GM19372 (cell line): ENCODE results near the gene EPB41L4A.

ENCODE experiments used
- ATAC-seq: cut with Tn5 transposase; IDR thresholded peaks from one replicate; pipeline ENCODE4 v1.9.1; 2021; ENCODE audit warnings: mild to moderate bottlenecking, low read depth, moderate library complexity; ENCODE audit not compliant: unreplicated experiment

The EPB41L4A gene

DNA sequence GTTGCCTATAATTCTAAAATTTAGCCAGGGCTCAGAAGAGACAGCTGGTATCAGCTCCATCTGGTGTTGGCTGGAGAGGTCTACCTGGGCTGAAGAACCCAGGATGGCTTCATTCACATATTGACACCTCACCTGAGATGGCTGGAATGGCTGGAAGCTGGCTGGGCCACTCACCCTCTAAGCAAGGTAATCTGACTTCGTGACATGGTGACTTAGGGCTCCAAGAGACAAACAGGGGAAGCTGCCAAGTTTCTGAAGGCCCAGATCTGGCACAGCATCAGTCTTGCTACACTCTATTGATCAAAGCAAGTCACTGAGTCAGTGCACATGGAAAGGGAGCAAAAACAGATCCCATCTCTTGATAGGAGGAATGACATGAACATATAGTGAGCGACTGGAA is 102.3 kb downstream of the EPB41L4A start:
- no peak for ATAC-seq

DNA sequence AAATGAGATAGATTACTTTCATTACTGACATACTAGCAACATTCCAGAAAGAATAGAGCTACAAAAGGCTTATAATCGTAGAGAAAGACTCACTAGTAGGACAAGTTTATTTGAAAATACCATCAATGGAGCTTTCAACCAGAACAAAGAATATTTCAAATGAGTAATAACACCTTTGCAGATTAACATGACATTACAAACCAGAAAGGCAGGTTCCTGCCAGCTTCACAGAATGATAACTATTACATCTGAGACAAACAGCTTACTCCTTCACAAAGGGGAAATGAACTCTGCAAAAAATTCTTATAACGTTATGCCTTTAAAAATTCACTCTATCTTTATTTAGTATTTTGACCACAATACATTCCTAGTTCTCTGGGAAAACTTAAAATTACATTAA is 103.1 kb downstream of the EPB41L4A start:
- no peak for ATAC-seq

DNA sequence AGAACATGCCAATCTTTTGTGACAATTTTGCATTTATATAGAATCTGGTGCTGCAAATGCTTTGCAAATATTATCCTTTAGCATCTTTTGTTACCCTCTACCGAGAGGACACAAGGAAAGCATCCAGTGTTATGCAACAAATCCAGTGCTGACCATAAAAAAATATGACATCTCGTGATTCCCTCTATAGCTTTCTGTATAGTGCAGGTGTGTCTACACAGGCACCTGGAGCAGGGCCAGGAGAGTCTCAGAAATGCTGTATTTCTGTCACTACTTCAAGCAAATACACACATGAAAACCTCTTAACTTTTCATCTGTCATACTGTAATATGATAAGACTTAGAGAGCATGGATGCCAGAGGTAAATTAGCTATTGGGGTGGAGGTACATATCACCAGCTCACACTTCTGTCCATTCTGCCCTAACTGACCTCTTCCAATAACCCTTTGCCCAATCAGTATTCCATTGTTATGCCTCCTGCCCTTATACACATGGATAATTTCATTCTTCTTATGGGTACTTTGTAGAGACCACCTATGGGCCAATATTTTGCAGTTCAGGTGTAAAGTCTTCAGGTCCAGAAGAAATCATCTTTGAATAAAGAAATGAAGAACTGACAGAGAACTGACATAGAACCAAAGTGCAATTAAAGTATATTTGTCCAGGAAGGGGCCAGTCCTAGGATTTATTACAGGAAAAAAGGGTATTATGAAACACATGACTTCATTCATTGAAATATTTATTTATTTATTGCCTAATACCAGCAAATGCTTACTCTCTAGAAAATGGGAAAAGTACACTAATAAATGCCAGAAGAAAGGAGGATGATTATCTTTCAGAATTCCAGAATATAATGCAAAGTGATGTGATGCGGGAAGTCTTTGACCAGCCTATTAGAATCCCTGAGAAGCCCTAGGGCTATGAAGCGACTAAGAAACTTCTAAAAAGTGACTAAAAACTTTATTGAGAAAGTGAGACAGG is 106.5 kb downstream of the EPB41L4A start:
- ATAC-seq, result no peak

DNA sequence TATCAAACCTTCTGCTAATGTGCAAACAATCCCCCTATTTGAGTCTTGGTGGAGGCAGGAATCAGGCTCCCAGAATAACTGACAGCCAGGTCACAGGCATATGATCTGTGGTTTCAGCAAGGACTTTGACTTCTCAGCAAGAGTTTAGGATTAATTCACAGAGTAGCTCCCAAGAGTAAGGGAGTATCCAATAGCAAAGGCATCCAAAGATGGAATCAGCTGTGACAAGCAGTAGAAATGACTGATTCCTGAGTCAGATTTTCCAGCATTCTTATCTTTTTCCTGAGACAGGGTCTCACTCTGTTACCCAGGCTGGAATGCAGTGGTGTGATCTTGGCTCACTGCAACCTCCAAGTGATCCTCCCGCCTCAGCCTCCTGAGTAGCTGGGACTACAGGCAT is 108.3 kb downstream of the EPB41L4A start:
- ATAC-seq, result no peak

DNA sequence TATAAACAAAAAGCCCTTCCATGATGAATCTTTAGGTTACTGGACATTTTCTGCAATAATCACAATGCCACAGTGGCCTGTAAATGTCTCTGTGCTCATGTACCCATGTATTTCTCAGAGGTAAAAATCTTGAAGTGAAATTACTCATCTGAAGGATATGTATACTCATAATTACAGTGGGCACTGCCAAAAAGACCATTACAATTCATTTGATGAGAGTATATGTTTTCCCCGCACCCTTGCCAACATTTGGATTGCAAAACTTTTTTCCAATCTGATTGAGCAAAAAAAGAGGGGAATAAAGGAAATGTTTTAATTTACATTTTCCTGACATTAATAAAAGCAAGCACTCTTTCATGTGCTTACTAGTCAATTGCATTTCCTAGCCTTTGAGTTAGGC is 110.5 kb downstream of the EPB41L4A start:
- ATAC-seq, result no peak

DNA sequence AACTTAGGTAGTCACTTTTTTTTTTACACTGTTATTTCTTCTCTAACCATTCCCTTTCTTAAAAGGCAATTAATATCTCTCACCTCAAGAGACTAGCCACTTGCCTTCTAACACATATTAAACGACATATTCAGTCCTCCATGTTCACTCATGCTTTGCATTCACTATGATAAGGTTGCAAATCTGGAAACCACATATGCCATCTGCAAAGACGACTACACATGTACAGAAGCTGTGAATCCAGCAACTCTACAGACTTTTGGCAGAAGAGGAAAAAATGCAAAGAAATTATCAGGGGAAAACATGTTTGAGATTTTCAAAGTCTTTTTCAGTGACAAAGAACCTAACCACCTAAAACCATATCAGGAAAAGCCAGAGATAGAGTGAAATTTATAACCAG is 112.1 kb downstream of the EPB41L4A start:
- ATAC-seq, result no peak

DNA sequence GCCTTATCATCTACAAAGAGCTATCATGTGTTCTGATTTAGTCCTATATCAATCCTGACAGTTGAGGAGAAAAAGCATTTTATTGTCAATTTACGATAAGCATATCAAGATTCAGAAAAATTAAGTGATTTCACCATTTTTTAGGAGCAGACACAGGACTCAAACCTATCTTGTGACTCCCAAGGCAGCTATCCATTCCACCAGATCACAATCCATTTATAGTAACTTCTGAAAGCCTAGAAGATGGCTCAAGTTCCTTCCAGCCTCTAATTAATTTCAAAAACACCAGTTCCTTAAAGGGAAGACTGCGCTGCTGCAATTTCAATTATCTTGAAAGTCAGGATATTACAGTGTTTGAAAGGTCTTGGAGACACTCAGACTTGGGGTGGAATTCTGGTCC is 114.3 kb downstream of the EPB41L4A start:
- ATAC-seq, result no peak

DNA sequence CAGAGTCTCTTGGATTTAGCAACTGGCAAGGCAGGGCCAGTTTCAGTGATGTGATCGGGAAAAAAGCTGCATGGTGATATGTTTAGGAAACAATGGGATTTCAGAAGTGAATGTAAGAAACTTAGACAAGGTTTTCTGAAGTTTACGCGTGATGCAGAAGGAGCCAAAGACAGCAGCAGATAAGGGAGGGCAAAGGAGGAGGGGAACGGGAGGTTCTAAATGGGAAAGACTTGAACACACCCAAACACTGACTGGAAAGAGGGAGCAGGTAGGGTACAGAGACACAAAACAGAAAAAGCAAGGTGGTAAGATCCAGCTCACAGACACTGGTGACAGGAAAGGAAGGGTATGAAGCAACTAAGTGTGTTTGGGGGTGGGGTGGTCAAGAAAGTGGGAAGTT is 115.4 kb downstream of the EPB41L4A start:
- ATAC-seq, result no peak

DNA sequence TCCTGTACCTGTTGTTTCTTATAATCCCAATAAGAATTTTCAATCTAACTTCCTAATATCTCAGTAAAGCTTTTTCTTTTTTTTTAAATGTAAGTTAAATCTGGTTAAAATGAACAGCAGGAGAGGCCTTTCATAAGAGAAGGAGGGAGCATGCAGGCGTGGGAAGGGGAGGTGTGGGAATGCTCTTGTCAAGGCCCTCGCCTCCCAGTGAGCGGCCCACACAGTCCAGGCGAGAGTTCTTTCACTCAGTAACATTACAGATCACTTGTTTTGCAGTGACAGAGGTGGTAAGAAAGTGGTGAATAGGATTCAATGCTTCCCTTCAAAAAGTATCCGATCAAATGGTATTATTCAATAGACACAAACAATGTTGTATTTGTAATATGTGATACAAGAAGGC is 125.0 kb downstream of the EPB41L4A start:
- no peak for ATAC-seq

- ATAC-seq, result no peak
Observed at GRCh38 chr5:112293587-112293986, 125.5 kb downstream of the EPB41L4A start.

- ATAC-seq, result no peak
Observed at GRCh38 chr5:112290691-112291090, 128.4 kb downstream of the EPB41L4A start.

DNA sequence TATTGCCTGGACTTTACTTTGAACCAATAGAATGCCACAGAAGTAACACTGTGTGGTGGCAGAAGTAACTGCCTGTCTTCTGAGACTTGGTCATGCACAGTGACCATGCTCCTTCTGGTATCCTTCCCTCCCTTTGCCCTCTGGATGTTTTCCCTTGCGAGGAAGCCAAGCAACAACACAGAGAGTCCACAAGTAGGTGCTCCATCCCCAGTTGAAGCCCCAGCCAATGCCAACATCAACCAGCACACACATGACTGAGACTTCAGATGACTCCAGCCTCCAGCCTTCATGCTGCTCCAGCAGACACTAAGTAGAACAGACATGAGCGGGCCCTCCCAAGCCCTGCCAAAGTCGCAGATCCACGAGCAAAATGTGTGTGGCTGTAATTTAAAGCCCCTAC is 129.6 kb downstream of the EPB41L4A start:
- no peak for ATAC-seq

DNA sequence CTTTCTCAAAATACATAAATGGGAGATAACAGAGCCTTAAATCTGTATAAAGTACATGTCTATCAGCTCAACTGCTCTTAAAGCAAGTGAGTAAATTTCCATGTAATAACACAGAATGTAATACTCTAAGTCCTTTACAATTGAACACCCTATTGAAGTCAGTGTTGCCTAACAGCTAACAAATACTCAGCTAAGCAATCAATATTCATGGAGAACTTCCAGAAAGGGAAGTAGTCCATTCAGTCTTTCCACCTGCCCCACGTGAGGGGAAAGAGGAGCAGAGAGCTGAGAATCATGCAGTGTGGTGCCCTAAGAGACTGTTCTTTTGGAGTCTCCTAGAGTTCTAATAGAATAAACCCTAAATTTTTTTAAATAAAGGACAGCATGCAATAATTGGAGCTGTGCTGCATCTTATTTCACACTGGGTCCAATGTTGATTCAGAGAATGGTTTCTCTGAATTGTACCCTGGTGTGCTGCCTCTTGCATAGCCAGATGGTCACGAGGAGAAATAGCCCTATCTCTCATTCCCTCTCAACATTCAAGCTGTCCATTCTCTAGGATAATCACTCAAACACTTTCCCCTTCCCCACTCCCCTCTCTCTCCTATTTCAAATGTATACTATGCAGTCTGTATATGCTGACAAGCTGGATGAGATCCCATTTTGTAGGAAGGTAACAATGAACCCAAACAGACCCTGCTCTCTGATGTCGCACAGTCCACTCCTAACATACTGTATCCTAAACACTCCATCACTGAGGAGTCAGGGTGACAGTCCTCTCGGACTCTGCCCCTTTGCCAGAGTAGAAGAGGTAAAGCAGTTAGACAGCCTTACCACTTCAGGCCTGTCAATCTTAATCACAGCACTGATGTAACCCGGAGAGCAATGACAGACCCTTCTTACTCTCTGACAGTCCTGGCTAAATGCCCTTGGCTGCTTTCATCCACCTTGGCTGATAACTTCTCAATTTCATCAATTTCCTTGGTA is 134.8 kb downstream of the EPB41L4A start:
- ATAC-seq, result no peak

DNA sequence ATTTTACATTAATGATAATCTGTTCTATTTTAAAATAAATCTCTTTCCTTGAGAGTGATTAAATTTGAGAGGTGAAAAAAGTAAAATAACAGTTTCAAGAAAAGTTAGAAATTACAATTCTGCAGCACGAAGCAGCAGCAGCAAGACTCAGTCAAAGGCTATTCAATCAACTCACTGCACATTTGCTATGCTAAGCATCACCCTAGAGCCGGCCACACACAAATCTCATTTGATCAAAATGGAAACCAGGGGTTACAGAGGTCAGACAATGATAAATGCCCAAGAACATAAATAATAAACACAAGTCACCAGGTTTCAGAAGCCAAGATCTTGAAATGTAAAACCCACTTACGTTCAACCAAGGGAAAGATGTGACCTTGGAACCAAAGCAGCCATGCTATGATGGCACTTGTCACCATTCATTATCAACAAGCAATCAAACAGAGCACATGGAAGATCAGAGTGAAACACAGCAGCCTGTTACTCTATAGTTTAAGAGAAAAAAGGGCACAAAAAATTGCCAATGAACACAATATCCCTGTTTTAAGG is 136.0 kb downstream of the EPB41L4A start:
- ATAC-seq, result no peak

DNA sequence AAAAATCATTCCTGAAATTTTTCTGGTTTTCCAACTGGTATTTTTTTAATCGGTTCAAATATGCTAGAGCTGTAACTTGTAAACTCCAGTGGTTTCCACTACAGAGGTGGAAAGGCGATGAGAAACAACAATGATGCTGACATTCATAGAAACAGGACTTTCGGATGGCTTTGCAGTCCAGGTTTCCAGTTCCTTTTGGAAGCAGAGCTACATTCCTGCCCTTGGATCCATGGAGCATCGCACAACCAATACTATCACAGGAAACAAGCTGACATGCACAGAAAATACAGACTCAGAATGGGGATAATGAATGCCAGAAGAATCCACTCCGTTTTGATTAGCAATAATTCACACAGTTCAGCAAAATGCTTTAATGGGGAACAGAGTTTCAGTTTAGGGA is 140.0 kb downstream of the EPB41L4A start:
- ATAC-seq, result no peak

- ATAC-seq, result no peak
Observed at GRCh38 chr5:112276991-112277390, 142.1 kb downstream of the EPB41L4A start.

DNA sequence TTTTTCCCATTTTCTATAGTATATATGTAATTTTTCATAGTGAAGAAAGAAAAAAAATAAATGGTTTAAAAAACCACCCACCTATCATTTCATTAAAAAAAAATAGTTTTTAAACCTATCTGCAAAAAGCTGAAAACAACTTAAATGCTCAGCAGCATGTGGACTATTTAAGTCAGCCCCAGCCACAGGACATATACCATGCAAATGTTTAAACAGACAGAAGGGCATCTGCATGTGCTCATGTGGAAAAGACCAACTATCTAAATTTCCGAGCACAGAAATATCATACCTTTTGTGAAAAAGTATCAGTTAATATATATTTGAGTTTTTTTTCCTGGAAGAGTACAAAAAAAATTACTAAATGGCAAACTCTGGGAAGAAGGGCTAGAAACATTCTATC is 143.4 kb downstream of the EPB41L4A start:
- ATAC-seq, result no peak

- no peak for ATAC-seq
Observed at GRCh38 chr5:112270299-112271293, 148.5 kb downstream of the EPB41L4A start.

DNA sequence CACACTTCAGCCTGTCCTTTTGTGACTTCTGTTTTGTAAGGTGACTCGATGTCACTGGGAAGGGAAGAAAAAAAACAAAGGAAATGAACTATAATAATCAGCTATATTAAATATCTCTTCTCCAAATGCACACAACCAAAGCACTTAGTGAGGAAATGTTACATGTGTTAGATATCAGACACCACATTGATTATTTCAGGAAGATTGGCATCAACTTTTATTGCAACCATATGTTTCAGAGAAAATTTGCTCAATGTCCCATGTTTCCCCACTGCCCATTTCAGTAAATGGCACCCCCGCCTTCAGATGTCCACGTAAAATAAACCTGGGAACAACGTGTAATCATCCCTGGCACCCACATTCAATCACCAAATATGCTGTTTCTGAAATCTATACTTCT is 151.8 kb downstream of the EPB41L4A start:
- no peak for ATAC-seq

GRCh38 chr5:112264666-112265065 is 154.4 kb downstream of the EPB41L4A start:
- no peak for ATAC-seq
